ENCODE measurements around the gene SNRPB. TPM values are rescaled to one million over a fixed set of nuclear protein-coding genes. Genes with fewer than 3 reads are reported as not detected.

Gene SNRPB
- polyA plus RNA-seq, 3 donors = 136 to 213 (median 183) TPM

DNA sequence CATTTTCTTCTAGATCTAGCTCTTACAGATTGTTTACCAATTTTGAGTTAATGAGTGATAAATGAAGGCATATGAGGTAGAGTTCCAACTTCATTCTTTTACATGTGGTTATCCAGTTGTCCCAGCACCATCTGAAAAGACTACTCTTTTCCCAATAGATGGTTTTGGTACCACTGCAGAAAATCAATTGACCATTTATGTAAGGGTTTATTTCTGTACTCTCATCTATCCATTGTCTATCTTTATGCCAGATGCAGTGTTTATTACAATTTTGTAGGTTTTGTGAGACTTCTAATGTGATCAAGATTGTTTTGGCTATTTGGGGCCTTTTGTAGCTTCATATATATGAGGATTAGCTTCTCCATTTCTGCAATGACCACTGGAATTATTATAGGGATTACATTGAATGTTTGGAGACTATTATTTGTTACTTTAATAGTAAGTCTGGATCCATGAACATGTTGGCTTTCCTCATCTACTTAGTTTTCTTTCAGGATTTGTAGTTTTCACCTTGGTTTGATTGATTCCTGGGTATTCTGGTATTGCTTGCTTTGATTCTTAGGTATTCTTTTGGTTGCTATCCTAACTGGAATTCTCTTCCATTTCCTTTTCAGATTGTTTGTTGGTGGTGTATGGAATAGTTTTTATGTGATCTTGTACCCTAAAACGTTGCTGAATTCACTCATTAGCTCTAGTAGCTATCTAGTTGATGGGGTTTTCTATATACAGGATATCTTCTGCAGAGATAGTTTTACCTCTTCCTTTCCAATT is 10.4 kb downstream of the SNRPB start:
- Histone ChIP-seq H3K27ac (ENCODE audit: low read depth in 1 of 2, low read length in 2 of 2) (no peak overlapping the region), H3K4me1 (ENCODE audit: control insufficient read depth in 1 of 2, insufficient read depth in 2 of 2, low read length in 2 of 2) (no peaks in the 10 kb centered on the region), H3K9ac (ENCODE audit: insufficient read depth, low read length, poor library complexity, severe bottlenecking) (no peak overlapping the region), H3K27me3 (ENCODE audit: control insufficient read depth in 2 of 2, insufficient read depth in 2 of 2, low read length in 2 of 2) (no peaks in the 10 kb centered on the region), H4K20me1 (ENCODE audit: insufficient read depth, low read length) (peaks cover 36% of the 10 kb centered on the region), H3K36me3 (replicated peaks in 1 of 2; ENCODE audit: control insufficient read depth in 1 of 2, insufficient read depth in 2 of 2, low read length in 2 of 2) (peaks cover 59 to 69% of the 10 kb centered on the region in 2 donors), H3K4me3 (replicated peaks in 1 of 3; ENCODE audit: low read depth in 2 of 3, low read length in 3 of 3) (no peak overlapping the region), H2AFZ (ENCODE audit: insufficient read depth, low read depth, low read length, poor library complexity, severe bottlenecking) (no peak overlapping the region), H3K4me2 (replicated peaks; ENCODE audit: extremely low read depth, low read length, poor library complexity, severe bottlenecking) (no peak overlapping the region), H3K79me2 (ENCODE audit: insufficient read depth, low read length) (no peaks in the 10 kb centered on the region), H3K9me3 (replicated peaks in 1 of 2; ENCODE audit: control insufficient read depth in 1 of 2, insufficient read depth in 1 of 2, low read length in 2 of 2) (no peaks in the 10 kb centered on the region)
- peak overlapping the region in 2 of 7 donors; percentile 8 to 25 for H3K27ac Mint-ChIP-seq
- H3K4me3 Mint-ChIP-seq = no peak overlapping the region
- no peaks in the 10 kb centered on the region for H3K9me3 Mint-ChIP-seq
- intact Hi-C loops (cut with micrococcal nuclease) = loop anchor here in 1 of 2 donors (10.0 kb wide), 2 partner anchors 165 to 1125 kb away; partner anchors contain the start of gene TGM3
- no peaks in the 10 kb centered on the region for H3K4me1 Mint-ChIP-seq
- peaks cover 66 to 69% of the 10 kb centered on the region in 2 donors for H3K36me3 Mint-ChIP-seq
- TF ChIP-seq, protein P1, sequence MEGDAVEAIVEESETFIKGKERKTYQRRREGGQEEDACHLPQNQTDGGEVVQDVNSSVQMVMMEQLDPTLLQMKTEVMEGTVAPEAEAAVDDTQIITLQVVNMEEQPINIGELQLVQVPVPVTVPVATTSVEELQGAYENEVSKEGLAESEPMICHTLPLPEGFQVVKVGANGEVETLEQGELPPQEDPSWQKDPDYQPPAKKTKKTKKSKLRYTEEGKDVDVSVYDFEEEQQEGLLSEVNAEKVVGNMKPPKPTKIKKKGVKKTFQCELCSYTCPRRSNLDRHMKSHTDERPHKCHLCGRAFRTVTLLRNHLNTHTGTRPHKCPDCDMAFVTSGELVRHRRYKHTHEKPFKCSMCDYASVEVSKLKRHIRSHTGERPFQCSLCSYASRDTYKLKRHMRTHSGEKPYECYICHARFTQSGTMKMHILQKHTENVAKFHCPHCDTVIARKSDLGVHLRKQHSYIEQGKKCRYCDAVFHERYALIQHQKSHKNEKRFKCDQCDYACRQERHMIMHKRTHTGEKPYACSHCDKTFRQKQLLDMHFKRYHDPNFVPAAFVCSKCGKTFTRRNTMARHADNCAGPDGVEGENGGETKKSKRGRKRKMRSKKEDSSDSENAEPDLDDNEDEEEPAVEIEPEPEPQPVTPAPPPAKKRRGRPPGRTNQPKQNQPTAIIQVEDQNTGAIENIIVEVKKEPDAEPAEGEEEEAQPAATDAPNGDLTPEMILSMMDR (IDR thresholded peaks at IDR 0.05) = no peak
- DNase-seq = no peak
- peaks cover 0 to 2% (median 0%) of the 10 kb centered on the region in 3 donors for H3K27me3 Mint-ChIP-seq (ENCODE audit: low read depth in 3 of 3)
- no CpG with 5 or more reads among the region's 1 CpG for WGBS (ENCODE audit: insufficient coverage)

DNA sequence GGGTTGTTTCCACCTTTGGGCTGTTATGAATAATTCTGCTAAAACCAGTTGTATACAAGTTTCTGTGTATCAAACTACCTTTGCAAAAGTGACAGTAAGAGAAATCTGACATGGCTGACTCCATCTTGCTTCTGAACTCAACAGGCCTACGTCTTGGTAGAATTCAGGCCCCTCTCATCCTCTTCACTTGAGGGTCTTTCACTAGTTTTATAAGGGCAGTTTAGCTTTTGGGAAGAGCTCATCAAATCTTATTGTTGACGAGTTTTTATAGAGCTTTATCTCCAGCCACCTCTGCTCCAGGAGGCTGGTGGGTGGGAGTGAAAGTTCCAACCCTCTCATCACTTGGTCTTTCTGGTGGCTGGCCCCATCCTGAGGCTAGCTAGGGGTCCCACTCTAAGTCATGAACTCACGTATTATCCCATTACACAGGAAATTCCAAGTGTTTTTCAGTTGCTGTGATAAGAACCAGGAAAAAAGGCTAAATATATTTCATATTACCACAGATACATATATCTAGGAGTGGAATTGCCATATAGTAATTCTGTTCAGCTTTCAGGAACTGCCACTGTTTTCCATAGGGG is 11.6 kb downstream of the SNRPB start:
- no CpG with 5 or more reads among the region's 3 CpGs for WGBS (ENCODE audit: insufficient coverage)
- H3K4me2 ChIP-seq (replicated peaks; ENCODE audit: extremely low read depth, low read length, poor library complexity, severe bottlenecking) = no peak overlapping the region
- H3K27ac ChIP-seq (ENCODE audit: low read depth in 1 of 2, low read length in 2 of 2) = no peak overlapping the region
- intact Hi-C loops (cut with micrococcal nuclease) = loop anchor here in 1 of 2 donors (10.0 kb wide), 1 partner anchor 164 kb away; the partner anchor contains the start of gene TGM3
- peaks cover 26% of the 10 kb centered on the region for H4K20me1 ChIP-seq (ENCODE audit: insufficient read depth, low read length)
- TF ChIP-seq, protein P1 (IDR thresholded peaks at IDR 0.05) = no peak
- Mint-ChIP-seq H3K9me3 (no peaks in the 10 kb centered on the region), H3K4me1 (no peaks in the 10 kb centered on the region), H3K27me3 (ENCODE audit: low read depth in 3 of 3) (peaks cover 0 to 5% (median 0%) of the 10 kb centered on the region in 3 donors), H3K36me3 (peaks cover 56 to 57% of the 10 kb centered on the region in 2 donors), H3K4me3 (no peak overlapping the region), H3K27ac (no peak overlapping the region)
- H3K9ac ChIP-seq (ENCODE audit: insufficient read depth, low read length, poor library complexity, severe bottlenecking) = no peak overlapping the region
- H3K36me3 ChIP-seq (replicated peaks in 1 of 2; ENCODE audit: control insufficient read depth in 1 of 2, insufficient read depth in 2 of 2, low read length in 2 of 2) = peaks cover 47 to 58% of the 10 kb centered on the region in 2 donors
- no peak overlapping the region for H3K4me3 ChIP-seq (replicated peaks in 1 of 3; ENCODE audit: low read depth in 2 of 3, low read length in 3 of 3)
- no peak overlapping the region for H2AFZ ChIP-seq (ENCODE audit: insufficient read depth, low read depth, low read length, poor library complexity, severe bottlenecking)
- no peaks in the 10 kb centered on the region for H3K27me3 ChIP-seq (ENCODE audit: control insufficient read depth in 2 of 2, insufficient read depth in 2 of 2, low read length in 2 of 2)
- no peak for DNase-seq
- no peaks in the 10 kb centered on the region for H3K9me3 ChIP-seq (replicated peaks in 1 of 2; ENCODE audit: control insufficient read depth in 1 of 2, insufficient read depth in 1 of 2, low read length in 2 of 2)
- H3K4me1 ChIP-seq (ENCODE audit: control insufficient read depth in 1 of 2, insufficient read depth in 2 of 2, low read length in 2 of 2) = no peaks in the 10 kb centered on the region
- H3K79me2 ChIP-seq (ENCODE audit: insufficient read depth, low read length) = no peaks in the 10 kb centered on the region

All from CD14-positive monocyte (primary cell).